GM23338 (cell line): ENCODE data around the gene EXOC3L1.

Experiments
- CREB1 ChIP-seq: fragments of 250-450 bp; sonication (Bioruptor Pico); IDR thresholded peaks from 2 replicates; pipeline ENCODE4 v1.5.0; 2020; ENCODE audit warnings: low read depth, mild to moderate bottlenecking, moderate library complexity
- EZH2 ChIP-seq: fragments of 200-600 bp; sonication (generic); IDR thresholded peaks from one replicate; pipeline ENCODE4 v1.8.0; 2017; ENCODE audit warnings: antibody characterized with exemption, mild to moderate bottlenecking, low read depth; ENCODE audit not compliant: unreplicated experiment
- EZH2phosphoT487 ChIP-seq: fragments of 200-600 bp; sonication (generic); IDR thresholded peaks from one replicate; pipeline ENCODE4 v1.8.1; 2018; ENCODE audit warnings: antibody characterized with exemption; ENCODE audit not compliant: unreplicated experiment
- JUNB ChIP-seq: IDR thresholded peaks from one replicate; pipeline ENCODE4 v1.6.1; 2016; ENCODE audit warnings: antibody characterized with exemption; ENCODE audit not compliant: unreplicated experiment
- POLR2AphosphoS5 ChIP-seq: IDR thresholded peaks from 2 replicates; pipeline ENCODE4 v1.6.1; 2016; ENCODE audit warnings: antibody characterized with exemption, low read depth
- ZNF114 ChIP-seq: fragments of 250-450 bp; sonication (Bioruptor Pico); IDR thresholded peaks from 2 replicates; pipeline ENCODE4 v1.5.0; 2020; ENCODE audit warnings: mild to moderate bottlenecking, moderate library complexity
- ZNF331 ChIP-seq: fragments of 250-450 bp; sonication (Bioruptor Pico); IDR thresholded peaks from 2 replicates; pipeline ENCODE4 v1.5.0; 2020; ENCODE audit warnings: low read depth, mild to moderate bottlenecking, moderate library complexity
- TF ChIP-seq, protein P1 (sequence below): IDR thresholded peaks from one replicate; pipeline ENCODE4 v1.6.1; 2018; ENCODE audit warnings: antibody characterized with exemption; ENCODE audit not compliant: unreplicated experiment
- TF ChIP-seq, protein P2 (sequence below): fragments of 250-450 bp; sonication (Bioruptor Pico); IDR thresholded peaks from 2 replicates; pipeline ENCODE4 v1.5.0; 2020; ENCODE audit warnings: mild to moderate bottlenecking, moderate library complexity
- TF ChIP-seq, protein P3 (sequence below), 2 experiments: fragments of 200-600 bp in 1 of 2; sonication (generic) in 1 of 2; conservative IDR thresholded peaks; 2 replicates each; pipeline versions ENCODE4 v1.5.1 to v1.6.1; 2016 to 2017; ENCODE audit warnings: antibody characterized with exemption in 2 of 2, low read depth in 2 of 2, mild to moderate bottlenecking in 2 of 2, moderate library complexity in 1 of 2

DNA sequence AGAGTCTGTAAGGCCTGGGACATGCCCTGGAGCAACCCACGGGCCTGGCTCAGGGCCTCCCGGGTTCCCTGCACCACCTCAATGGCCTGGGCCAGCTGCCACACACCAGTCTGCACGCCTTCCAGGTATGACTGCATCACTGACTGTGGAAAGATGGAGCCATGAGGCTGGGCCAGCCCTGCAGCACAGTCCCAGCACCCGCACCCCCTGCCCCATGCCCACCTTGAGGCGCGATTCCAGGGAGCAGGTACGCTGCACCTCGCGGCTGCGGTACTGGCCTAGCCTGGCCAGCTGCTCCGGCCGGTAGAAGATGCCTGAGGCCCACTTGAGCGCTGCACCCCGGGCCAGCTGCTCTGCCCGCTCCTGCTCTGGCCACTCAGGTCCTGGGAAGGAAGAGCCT lies 1.1 kb downstream of the EXOC3L1 start:
- TF ChIP-seq, protein P1, sequence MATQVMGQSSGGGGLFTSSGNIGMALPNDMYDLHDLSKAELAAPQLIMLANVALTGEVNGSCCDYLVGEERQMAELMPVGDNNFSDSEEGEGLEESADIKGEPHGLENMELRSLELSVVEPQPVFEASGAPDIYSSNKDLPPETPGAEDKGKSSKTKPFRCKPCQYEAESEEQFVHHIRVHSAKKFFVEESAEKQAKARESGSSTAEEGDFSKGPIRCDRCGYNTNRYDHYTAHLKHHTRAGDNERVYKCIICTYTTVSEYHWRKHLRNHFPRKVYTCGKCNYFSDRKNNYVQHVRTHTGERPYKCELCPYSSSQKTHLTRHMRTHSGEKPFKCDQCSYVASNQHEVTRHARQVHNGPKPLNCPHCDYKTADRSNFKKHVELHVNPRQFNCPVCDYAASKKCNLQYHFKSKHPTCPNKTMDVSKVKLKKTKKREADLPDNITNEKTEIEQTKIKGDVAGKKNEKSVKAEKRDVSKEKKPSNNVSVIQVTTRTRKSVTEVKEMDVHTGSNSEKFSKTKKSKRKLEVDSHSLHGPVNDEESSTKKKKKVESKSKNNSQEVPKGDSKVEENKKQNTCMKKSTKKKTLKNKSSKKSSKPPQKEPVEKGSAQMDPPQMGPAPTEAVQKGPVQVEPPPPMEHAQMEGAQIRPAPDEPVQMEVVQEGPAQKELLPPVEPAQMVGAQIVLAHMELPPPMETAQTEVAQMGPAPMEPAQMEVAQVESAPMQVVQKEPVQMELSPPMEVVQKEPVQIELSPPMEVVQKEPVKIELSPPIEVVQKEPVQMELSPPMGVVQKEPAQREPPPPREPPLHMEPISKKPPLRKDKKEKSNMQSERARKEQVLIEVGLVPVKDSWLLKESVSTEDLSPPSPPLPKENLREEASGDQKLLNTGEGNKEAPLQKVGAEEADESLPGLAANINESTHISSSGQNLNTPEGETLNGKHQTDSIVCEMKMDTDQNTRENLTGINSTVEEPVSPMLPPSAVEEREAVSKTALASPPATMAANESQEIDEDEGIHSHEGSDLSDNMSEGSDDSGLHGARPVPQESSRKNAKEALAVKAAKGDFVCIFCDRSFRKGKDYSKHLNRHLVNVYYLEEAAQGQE = no peak
- TF ChIP-seq, protein P2, sequence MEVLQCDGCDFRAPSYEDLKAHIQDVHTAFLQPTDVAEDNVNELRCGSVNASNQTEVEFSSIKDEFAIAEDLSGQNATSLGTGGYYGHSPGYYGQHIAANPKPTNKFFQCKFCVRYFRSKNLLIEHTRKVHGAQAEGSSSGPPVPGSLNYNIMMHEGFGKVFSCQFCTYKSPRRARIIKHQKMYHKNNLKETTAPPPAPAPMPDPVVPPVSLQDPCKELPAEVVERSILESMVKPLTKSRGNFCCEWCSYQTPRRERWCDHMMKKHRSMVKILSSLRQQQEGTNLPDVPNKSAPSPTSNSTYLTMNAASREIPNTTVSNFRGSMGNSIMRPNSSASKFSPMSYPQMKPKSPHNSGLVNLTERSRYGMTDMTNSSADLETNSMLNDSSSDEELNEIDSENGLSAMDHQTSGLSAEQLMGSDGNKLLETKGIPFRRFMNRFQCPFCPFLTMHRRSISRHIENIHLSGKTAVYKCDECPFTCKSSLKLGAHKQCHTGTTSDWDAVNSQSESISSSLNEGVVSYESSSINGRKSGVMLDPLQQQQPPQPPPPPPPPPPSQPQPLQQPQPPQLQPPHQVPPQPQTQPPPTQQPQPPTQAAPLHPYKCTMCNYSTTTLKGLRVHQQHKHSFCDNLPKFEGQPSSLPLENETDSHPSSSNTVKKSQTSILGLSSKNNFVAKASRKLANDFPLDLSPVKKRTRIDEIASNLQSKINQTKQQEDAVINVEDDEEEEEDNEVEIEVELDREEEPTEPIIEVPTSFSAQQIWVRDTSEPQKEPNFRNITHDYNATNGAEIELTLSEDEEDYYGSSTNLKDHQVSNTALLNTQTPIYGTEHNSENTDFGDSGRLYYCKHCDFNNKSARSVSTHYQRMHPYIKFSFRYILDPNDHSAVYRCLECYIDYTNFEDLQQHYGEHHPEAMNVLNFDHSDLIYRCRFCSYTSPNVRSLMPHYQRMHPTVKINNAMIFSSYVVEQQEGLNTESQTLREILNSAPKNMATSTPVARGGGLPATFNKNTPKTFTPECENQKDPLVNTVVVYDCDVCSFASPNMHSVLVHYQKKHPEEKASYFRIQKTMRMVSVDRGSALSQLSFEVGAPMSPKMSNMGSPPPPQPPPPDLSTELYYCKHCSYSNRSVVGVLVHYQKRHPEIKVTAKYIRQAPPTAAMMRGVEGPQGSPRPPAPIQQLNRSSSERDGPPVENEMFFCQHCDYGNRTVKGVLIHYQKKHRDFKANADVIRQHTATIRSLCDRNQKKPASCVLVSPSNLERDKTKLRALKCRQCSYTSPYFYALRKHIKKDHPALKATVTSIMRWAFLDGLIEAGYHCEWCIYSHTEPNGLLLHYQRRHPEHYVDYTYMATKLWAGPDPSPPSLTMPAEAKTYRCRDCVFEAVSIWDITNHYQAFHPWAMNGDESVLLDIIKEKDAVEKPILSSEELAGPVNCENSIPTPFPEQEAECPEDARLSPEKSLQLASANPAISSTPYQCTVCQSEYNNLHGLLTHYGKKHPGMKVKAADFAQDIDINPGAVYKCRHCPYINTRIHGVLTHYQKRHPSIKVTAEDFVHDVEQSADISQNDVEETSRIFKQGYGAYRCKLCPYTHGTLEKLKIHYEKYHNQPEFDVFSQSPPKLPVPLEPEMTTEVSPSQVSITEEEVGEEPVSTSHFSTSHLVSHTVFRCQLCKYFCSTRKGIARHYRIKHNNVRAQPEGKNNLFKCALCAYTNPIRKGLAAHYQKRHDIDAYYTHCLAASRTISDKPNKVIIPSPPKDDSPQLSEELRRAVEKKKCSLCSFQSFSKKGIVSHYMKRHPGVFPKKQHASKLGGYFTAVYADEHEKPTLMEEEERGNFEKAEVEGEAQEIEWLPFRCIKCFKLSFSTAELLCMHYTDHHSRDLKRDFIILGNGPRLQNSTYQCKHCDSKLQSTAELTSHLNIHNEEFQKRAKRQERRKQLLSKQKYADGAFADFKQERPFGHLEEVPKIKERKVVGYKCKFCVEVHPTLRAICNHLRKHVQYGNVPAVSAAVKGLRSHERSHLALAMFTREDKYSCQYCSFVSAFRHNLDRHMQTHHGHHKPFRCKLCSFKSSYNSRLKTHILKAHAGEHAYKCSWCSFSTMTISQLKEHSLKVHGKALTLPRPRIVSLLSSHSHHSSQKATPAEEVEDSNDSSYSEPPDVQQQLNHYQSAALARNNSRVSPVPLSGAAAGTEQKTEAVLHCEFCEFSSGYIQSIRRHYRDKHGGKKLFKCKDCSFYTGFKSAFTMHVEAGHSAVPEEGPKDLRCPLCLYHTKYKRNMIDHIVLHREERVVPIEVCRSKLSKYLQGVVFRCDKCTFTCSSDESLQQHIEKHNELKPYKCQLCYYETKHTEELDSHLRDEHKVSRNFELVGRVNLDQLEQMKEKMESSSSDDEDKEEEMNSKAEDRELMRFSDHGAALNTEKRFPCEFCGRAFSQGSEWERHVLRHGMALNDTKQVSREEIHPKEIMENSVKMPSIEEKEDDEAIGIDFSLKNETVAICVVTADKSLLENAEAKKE (CRISPR knock-in tag) = no peak
- no peak for TF ChIP-seq EZH2phosphoT487
- TF ChIP-seq, protein P3, sequence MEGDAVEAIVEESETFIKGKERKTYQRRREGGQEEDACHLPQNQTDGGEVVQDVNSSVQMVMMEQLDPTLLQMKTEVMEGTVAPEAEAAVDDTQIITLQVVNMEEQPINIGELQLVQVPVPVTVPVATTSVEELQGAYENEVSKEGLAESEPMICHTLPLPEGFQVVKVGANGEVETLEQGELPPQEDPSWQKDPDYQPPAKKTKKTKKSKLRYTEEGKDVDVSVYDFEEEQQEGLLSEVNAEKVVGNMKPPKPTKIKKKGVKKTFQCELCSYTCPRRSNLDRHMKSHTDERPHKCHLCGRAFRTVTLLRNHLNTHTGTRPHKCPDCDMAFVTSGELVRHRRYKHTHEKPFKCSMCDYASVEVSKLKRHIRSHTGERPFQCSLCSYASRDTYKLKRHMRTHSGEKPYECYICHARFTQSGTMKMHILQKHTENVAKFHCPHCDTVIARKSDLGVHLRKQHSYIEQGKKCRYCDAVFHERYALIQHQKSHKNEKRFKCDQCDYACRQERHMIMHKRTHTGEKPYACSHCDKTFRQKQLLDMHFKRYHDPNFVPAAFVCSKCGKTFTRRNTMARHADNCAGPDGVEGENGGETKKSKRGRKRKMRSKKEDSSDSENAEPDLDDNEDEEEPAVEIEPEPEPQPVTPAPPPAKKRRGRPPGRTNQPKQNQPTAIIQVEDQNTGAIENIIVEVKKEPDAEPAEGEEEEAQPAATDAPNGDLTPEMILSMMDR (conservative IDR thresholded peaks at IDR 0.05; ENCODE audit: low read depth in 2 of 2) = no peak
- no peak for TF ChIP-seq POLR2AphosphoS5
- no peak for TF ChIP-seq JUNB
- TF ChIP-seq EZH2 = no peak
- no peak for TF ChIP-seq ZNF114 (CRISPR knock-in tag)
- no peak for TF ChIP-seq ZNF331 (CRISPR knock-in tag)
- no peak for TF ChIP-seq CREB1 (CRISPR knock-in tag)
